ENCODE results near the gene ARL9.
"Not testable (repeated sequence)": the region's sequence is repeated elsewhere in the genome, so short reads cannot be mapped to it uniquely, and the experiment has no call there.

The ARL9 gene

DNA sequence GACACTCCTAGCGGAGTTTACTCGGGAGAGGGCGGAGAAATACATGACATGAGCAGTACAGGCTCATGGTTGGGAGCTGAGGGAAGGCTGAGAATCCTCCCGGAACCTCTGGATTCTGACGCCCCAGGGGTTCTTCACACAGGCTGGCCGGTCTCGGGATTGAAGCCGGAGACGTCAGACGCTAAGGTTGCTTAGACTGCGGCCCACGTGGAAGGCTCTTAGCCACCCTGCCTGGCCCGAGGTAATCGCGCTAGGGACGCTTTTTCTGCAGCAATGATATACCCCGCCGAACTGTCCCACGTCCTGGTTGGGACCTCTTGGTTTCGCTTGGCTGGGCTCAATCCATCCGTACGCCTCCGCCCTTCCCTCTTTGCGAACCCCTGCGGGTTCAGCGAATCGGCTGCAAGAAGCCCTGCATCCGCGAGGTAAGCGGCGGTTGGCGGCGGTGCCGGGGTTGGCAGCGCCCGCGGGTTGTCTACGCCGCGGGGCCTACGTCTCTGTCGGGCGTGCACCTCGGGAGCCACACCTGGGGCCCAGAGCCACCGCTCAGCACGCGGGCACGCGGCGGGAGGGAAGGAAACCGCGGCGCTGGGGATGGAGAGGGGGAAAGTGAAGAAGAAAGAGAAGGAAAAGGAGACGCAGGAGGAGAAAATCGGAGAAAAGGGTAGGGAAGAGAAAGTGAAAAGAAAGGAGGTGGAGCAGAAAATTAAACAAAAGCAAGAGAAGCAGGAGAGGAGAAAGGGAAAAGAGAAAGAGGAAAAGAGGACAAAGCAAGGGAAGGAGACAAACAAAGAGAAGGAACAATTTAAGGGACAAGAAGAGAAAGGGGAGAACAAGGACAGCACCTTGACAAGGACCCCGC is at the start of gene ARL9:
Gene ARL9, plus strand, starts transcription at position 523 of the 862 bp plus-strand sequence. Its CDS starts 72 bp downstream, at position 595.
- DNase-seq: peak in 3 of 4 experiments; percentile 22 to 45 (median 44)

GRCh38 chr4:56460085-56460484 is 45.5 kb upstream of the ARL9 start:
- no peak for DNase-seq

GRCh38 chr4:56462157-56462556 is 43.4 kb upstream of the ARL9 start:
- DNase-seq: no peak

GRCh38 chr4:56463711-56464110 is 41.9 kb upstream of the ARL9 start:
- DNase-seq: no peak

- no peak for DNase-seq
Measured at GRCh38 chr4:56464581-56464980, 41.0 kb upstream of the ARL9 start.

- no peak for DNase-seq
Measured at GRCh38 chr4:56465599-56466295, 39.8 kb upstream of the ARL9 start.

DNA sequence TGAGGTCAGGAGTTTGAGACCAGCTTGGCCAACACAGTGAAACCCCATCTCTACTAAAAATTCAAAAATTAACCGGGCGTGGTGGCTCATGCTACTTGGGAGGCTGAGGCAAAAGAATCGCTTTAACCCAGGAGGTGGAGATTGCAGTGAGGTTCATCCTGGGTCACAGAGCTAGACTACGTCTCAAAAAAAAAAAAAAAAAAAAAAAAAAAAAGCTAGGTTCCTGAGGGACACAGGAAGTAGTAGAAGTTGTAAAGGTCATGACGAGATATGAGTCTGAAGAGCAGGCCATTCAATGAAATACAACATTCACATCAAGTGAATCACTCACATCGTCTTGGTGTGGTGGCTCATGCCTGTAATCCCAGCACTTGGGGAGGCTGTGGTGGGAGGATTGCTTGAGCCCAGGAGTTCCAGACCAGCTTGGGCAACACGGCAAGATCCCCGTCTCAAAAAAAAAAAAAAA is 39.3 kb upstream of the ARL9 start:
- not testable (repeated sequence) for DNase-seq

DNA sequence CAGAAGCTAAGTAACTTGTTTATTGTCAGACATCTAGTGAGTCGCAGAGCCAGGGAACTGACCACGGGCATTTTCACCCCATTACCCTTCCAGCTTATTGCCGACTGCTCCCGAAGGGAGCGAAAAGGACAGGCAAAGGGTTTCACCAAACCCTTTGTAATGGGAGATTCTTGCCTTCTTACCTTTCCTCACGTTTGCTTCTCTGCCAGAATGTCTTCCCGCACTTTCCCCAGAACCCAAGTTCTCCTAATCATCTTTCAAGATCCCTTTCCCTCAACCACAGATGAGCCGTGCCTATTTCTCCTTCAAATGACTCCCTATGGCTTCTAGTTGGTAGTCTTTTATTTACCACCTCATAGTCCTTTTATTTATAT is 38.7 kb upstream of the ARL9 start:
- no peak for DNase-seq

DNA sequence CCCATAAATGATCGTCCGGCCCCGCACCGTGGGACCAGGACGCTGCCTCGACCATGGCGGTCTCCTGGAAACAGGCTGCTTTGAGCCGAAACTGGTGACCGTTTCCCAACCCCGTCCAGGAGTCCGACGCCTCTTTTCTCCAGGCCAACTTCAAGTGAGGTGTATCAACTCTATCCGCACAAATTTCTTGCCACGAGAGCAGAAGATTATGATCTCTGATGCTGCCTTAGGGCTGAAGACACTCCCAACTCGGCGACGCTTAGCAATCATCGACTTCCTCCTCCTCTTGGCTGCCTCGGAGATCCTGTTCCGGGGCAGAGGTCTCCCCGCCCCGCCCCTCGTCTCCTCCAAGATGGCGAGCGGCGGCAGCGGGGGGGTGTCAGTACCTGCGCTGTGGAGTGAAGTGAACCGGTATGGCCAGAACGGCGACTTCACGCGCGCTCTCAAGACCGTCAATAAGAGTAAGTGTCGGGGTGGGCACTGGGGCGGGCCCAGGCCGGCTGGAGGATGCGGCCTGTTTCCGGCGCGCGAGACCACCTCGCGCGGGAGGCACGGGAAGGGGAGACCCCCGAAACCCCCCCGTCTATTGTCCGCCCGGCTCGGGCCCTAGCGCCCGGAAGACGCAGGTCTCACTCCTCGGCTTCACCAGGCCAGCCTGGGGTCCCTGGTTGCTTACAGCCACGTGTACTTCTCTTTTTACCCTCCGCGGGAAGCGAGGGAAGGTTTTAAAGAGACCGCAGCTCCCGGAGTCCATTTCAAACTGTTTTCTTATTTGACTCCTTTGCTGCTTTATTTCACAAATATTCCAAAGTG is 38.1 kb upstream of the ARL9 start, which contains the start of gene SRP72:
Gene SRP72, plus strand, starts transcription at position 334 of the 813 bp plus-strand sequence. Its CDS starts 19 bp downstream, at position 353.
- peak; percentile 80 to 83 (median 82) for DNase-seq

DNA sequence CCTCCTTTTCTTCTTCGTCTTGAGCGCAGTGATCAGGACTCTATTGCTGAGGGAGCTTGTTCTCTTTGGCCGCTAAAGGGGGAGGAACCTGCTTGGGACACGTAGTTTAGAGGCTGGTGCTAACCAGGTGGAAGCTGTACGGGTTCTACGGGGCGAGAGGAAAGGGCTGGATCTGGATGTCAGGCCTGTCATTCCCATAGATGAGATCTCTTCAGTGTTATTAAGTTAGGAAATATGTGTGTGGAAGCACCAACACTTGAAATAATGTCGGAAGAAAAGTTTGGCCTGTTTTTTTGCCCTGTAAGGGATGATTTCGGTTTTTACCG is 37.5 kb upstream of the ARL9 start:
- peak in 1 of 4 experiments; percentile 2 for DNase-seq

- no peak for DNase-seq
Measured at GRCh38 chr4:56469489-56470210, 35.9 kb upstream of the ARL9 start.

DNA sequence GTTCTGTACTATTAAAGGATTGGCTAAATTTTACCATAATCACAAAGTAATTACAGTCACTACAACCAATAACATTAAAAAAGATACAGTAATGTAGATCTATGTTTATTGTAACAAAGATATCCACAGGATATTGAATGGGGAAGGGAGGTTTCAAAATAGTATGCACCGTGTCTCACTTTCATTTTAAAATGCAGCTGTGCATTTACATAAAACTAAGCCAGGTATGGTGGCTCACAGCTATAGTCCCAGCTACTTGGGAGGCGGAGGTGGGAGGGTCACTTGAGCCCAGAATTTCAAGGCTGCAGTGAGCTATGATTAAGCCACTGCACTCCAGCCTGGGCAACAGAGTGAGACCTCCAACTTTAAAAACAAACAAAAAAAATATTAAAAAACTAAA is 29.7 kb upstream of the ARL9 start:
- DNase-seq: no peak

- DNase-seq: no peak
Measured at GRCh38 chr4:56477192-56477702, 28.3 kb upstream of the ARL9 start.

DNA sequence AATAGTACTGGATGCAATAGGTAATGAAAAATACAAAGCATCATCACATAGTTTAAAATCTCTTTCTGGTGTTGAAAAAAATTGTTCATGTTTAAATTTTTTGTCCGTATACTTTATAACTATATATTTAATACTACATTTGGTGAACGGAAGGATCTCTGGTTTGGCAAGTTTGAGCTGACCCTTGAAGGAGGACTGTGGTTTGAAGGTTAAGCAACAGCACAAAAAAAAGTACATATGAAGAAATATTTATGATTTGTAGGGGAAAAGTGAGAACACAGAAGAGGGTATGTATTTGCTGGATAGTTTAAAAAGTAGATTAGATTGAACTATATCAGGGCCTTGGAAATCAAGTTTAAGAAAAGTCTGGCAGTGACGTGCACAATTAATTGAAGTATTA is 24.9 kb upstream of the ARL9 start:
- no peak for DNase-seq

DNA sequence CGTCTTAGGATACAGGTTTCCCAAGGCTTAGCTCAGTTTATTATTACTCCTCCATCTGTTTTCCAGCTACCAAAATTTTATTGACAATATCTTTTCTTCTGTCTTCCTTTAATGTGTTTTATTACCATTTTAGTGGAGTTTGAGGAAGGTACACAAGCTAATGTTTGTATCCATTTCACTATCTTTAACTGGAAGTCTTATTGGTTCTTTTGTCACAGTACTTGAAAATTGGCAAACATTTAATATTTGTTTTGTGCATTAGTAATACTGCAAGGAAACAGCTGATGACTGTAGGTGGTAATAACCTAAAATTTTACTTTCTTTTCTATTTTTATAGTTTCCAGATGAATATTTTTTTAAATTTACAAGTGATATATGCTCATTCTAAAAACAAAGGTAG is 9.3 kb upstream of the ARL9 start:
- no peak for DNase-seq

GRCh38 chr4:56511098-56511497 is 5.5 kb downstream of the ARL9 start:
- DNase-seq: no peak

DNA sequence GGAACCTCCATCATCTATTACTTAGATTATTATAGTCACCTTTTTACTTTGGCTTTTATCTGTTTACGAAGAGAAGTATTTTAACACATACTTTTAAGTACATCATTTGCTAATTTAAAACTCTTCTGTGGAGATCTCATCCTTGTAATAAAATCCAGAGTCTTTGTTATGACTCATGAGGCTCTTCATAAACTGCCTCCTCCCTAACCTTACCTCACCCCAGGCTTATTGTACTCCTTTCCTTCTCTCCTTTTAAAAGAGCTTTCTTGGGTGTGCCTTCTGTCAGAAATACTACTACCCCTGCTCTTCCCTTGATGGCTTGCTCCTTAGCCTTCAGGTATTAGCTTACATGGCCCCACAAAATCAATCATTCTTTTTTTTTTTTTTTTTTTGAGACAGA is 6.6 kb downstream of the ARL9 start:
- DNase-seq: no peak

DNA sequence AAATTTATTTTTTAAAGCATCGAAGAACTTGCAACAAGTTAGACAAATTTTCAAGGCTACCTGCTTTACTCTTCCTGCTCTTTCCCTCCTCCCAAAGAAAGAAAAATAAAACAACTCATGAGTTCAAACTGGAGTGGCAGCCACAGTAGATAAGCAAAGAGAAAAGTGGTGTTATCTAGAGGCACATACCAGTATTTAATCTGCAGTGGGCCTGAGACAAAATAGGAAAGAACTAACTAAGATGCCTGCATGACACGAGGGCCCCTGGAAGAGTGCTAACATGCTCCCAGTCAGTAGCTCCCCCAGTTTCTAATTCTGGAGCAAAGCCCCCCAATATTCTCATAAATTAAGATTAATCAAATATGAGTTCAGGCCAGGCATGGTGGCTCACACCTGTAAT is 7.9 kb downstream of the ARL9 start:
- DNase-seq: no peak

DNA sequence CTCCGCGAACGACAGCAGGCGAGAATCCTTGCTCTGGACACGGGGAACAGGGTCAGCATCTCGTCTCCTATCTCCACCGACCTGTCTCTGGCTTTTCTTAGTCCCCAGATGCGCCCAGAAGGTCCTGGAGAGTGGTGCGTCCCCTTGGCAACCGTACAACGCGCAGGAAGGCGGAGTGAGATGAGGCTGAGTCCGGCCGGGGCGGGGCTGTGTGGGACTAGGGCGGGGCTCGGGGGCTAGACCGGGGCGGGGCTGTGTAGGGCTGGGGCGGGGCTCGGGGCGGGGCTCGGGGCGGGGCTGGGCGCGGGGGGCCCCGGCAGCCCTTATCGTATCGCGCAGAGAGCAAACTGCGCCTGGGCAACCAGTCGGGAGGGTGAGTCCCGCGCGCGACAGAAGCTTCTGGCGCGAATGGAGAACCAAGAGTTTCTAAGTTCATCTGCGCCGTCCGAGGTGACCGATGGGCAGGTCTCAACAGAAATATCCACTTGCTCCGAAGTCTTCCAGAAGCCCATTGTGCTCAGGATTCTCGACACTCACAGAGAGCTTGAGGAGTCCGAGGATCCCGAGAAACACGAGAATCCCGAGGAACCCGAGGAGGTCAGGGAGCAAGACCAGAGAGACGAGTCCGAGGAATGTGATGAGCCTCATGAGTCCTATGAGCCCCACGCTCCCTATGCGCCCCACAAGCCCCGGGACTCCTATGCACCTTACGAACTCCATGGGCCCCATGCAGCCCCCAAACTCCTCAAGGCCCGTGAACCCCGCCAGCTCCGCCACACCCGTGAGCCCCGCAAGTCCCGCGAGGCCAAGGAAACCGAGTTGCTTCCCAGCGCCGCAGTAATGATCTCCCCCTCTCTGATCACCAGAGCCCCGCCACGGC is 24.9 kb downstream of the ARL9 start:
- DNase-seq: peak; percentile 55 to 77 (median 64)

DNA sequence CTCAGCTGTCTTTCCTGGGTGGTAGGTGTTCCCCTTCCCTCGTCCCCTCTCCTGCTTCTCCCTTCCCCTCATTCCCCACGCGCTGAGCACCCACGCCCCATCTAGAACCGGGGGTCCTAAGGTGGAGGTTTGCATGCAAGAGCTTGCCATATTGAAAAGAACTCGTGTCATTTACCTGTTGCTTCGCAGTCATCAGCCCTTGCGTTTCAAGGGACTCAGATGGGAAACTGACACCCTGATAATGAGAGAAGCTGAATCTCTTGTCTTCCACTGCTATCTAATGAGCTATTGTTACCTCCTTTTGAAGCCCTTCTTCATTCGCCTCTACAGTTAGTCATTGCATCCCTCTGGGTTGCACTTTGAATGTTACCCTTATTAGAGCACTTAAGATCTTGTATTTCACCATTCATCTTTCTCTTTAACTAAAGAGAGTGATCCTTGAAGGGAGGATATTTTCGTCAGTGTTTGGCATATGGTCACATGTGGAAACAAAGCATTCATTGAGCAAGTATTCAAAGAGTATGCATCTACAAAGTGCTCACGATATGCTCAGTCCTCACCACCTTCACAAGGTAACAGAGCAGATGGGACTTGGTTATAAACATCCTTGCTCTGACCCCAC is 25.7 kb downstream of the ARL9 start:
- DNase-seq: no peak

GRCh38 chr4:56531823-56532222 is 26.2 kb downstream of the ARL9 start:
- no peak for DNase-seq
